ENCODE results near the gene SDK1.

DNA sequence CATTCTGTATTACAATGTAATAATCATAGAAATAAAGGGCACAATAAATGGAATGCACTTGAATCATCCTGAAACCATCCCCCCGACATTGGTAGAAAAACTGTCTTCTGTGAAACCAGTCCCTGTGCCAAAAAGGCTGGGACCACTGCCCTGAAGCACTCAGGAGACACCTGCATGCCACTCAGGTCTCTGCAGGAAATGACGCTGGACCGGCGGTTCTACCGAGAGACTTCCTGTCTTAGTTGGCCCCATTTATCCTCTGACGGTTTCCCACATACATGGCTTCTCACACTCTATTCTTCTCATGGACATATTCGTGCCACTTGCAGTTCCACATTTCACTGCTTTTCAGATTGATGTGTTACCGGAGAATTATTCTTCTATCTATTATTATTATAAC is 617.5 kb downstream of the SDK1 start:
- TF ChIP-seq, protein P1, sequence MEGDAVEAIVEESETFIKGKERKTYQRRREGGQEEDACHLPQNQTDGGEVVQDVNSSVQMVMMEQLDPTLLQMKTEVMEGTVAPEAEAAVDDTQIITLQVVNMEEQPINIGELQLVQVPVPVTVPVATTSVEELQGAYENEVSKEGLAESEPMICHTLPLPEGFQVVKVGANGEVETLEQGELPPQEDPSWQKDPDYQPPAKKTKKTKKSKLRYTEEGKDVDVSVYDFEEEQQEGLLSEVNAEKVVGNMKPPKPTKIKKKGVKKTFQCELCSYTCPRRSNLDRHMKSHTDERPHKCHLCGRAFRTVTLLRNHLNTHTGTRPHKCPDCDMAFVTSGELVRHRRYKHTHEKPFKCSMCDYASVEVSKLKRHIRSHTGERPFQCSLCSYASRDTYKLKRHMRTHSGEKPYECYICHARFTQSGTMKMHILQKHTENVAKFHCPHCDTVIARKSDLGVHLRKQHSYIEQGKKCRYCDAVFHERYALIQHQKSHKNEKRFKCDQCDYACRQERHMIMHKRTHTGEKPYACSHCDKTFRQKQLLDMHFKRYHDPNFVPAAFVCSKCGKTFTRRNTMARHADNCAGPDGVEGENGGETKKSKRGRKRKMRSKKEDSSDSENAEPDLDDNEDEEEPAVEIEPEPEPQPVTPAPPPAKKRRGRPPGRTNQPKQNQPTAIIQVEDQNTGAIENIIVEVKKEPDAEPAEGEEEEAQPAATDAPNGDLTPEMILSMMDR (conservative IDR thresholded peaks at IDR 0.05) = no peak
- TF ChIP-seq ZFX (IDR thresholded peaks at IDR 0.05) = no peak
